HG02623 (cell line): ENCODE data around the gene CDR2.
"Not testable (repeated sequence)": the region's sequence is repeated elsewhere in the genome, so short reads cannot be mapped to it uniquely, and the experiment has no call there.

ENCODE experiments used
- ATAC-seq: cut with Tn5 transposase; IDR thresholded peaks from one replicate; pipeline ENCODE4 v1.9.1; 2021; ENCODE audit warnings: moderate library complexity; ENCODE audit not compliant: unreplicated experiment

The CDR2 gene

DNA sequence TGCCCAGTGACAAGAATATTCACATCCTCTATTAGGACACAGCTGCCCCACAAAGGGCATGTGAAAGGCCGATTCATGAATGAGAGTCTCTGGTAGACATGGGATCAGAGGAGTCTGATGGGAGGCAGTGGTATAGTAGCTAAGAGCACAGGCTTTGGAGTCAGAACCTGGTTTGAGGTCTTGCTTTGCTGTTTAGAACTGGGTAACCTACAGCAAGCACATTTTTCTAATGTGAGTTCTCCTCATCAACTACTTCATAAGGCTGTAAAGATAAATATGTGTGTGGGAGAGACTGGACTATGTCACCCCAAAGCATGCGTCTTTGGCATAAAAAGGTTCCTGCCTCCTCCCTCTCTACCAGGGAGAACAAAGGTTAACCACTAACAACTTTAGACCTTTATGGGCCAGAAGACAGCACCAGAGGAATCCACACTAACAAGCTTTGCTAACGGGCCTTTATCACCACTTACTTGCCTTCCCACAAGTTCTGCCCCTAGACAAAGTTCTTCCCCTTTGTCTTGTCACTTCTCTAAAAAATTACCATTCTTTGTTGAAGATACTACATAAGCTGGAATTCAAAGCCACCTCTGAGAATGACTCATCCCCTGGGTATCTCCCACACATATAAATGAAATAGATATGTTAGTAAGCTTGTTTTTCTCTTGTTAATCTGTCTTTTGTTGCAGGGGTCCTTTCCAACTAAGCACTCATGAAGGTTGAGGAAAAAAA, 21.1 kb downstream of the CDR2 start:
- ATAC-seq: no peak

DNA sequence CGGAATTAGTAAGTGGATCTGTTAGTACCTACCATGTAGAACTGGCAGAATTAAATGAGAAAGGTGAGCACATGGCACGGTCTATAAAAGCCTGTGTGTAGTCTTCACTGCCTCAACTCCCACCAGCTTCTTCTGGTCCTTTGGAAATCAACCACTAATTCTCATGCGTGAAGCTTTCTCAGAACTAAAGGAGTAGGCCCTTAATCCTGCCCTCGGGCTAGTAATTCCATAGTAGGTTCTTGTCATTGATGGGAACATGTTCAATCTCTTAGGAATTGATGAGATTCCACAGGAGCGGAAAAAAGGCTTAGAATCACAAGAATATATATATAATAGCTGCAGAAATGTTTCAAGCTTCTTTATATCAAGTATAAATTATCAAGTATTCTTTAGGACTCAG, 21.7 kb downstream of the CDR2 start:
- no peak for ATAC-seq

- ATAC-seq: no peak
Observed at GRCh38 chr16:22352140-22352539, 22.3 kb downstream of the CDR2 start.

GRCh38 chr16:22351017-22351416, 23.4 kb downstream of the CDR2 start:
- not testable (repeated sequence) for ATAC-seq

GRCh38 chr16:22348291-22348690, 26.1 kb downstream of the CDR2 start:
- no peak for ATAC-seq

DNA sequence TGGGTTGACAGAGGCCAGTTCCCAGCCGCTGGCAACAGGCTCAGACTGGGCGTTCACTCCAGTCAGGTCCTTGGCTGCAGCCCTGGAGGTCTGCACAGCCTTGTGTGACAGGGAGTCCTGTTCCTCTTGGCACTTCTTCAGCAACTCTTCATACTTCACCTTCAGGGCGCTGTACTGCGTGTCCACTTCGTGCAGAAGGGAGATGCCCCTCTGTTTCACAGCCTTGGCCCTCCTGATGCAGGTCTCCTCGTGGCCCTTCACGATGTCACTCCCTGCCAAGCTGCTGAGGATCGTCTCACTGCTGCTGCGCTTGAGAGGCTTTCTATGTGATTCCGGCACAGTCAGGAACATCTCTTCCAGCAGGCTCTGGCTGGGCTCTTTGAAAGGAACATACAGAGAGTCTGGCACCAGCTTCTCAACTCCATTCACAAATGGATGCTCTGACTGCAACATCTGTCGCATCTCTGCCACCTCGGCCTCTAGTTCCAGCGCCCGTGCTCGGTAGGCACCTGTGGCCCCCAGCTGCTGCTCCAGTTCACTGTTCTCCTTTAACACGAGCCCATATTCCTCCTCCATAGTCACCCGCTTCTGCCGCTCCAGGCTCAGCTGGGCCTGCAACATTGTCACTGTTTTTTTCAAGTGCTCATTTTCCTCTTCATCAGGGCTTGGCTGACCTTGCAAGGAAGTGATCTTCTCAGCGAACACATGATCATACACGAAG, 27.2 kb downstream of the CDR2 start:
- no peak for ATAC-seq

DNA sequence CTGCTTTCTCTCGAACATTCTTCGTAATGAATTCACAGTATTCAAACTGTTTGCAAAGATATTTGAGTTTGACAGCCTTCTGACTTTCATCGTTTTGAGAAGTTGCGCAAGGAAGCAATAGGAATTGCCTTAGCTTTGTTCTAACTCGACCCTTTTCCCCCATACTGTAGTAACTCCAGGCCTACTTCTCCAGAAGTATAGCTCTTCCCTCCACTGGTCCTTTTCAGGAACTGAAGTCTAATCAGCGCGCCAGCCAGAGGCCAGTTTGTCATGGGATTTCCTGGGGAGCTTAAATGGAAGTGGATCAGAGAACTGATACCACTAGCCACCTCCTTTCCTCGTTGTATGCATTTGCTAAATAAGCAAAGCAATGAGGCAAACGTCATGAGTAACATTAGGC, 27.9 kb downstream of the CDR2 start:
- no peak for ATAC-seq

DNA sequence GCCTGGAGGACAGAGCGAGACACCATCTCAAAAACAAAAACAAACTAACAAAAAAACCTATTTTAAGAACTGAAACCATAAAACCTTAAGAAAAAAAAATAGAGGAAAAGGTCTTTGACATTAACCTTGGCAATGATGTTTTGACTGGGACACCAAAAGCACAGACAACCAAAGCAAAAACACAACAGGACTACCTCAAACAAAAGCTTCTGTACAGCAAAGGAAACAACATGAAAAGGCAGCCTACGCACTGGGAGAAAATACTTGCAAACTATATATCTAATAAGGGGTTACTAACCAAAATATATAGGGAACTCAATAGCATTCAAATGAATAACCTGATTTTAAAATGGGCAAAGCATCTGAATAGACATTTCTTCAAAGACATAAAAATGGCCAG, 32.3 kb downstream of the CDR2 start:
- ATAC-seq: no peak

DNA sequence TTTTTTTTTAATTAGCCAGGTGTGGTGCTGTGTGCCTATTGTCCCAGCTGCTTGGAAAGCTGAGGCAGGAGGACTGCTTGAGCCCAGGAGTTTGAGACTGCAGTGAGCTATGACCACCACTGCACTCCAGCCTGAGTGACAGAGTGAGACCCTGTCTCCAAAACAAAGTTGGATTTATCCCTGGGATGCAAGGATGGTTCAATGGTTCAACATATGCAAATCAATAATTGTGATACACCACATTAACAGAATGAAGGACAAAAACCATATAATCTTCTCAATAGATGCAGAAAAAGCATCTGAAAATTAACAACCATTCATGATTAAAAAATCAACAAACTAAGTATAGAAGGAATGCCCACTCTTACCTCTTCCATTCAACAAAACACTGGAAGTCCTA, 33.5 kb downstream of the CDR2 start:
- no peak for ATAC-seq

DNA sequence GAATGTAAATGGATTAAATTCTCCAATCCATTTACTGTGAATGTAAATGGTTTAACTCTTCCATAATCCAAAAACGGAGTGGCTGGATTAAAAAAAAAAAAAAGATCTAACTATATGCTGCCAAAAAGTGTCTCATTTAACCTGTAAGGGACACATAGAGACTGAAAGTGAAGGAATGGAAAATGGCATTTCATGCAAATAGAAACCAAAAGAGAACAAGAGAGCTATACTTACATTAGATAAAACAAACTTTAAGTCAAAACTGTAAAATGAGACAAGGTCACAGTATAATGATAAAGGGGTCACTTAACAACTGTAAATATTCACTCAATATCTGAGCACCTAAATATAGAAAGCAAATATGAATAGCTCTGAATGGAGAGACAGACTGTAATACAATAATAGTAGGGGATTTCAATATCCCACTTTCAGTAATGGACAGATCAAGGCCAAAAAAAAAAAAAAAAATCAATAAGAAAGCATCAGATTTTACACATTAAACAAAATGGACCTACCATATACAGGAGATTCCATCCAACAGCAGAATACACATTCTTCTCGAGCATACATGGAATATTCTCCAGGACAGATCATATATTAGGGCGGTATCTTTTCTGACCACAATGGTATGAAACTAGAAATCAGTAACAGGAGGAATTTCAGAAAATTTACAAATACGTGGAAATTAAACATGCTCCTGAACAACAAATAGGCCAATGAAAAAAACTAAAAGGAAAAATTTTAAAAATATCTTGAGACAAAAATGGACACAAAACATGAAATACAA, 36.4 kb downstream of the CDR2 start:
- no peak for ATAC-seq

GRCh38 chr16:22337045-22337444, 37.4 kb downstream of the CDR2 start:
- ATAC-seq: no peak

- no peak for ATAC-seq
Observed at GRCh38 chr16:22336581-22336980, 37.8 kb downstream of the CDR2 start.

GRCh38 chr16:22335668-22336246, 38.7 kb downstream of the CDR2 start:
- ATAC-seq: no peak

- ATAC-seq: no peak
Observed at GRCh38 chr16:22333457-22333994, 40.9 kb downstream of the CDR2 start.

DNA sequence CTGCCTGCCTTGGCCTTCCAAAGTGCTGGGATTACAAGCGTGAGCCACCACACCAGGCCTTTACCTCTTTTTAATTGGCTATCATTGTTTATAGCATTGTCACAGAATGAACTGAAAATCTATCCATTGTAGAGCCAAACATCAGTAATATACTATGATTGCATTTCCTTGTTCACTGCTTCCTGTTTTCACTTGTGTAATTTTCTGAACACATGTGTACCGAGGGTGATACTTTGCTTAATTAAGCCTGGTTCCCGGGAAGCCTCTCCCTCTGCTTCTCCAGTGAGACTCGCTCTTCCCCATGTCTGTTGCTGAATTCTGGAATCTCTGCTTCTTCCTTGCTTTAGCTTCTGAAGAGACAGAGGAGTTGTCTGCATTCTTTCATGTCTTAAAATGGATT, 44.1 kb downstream of the CDR2 start:
- no peak for ATAC-seq

- no peak for ATAC-seq
Observed at GRCh38 chr16:22329199-22329695, 45.2 kb downstream of the CDR2 start.

GRCh38 chr16:22328081-22328725, 46.2 kb downstream of the CDR2 start:
- ATAC-seq: no peak

GRCh38 chr16:22327446-22327775, 47.0 kb downstream of the CDR2 start:
- ATAC-seq: no peak

GRCh38 chr16:22326771-22327445, 47.5 kb downstream of the CDR2 start:
- no peak for ATAC-seq

DNA sequence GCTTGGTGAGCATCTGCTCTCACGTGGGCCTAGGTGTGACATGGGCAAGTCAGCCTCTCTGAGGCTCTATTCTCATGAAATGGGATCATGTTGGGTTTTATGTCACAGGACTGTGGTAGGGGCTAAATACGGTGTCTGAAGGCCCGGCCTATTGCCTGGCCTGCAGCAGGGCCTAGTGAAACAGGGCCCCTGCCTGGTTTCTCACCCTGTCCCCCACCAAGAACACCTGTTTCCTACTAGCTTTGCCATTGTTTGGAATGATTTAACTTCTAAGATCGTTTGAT, 48.1 kb downstream of the CDR2 start:
- ATAC-seq: no peak
